CD4-positive, alpha-beta T cell treated with Interferon alpha-2 for 1 hour (primary cell): ENCODE data around the gene CYTH4.
A peak's percentile ranks its signal among the peaks of the same experiment; 100 is the strongest.

Source experiments
- DNase-seq, 2 donors: peaks; one replicate each; pipeline ENCODE4 v3.0.0-alpha.2; 2020 to 2022

The CYTH4 gene

DNA sequence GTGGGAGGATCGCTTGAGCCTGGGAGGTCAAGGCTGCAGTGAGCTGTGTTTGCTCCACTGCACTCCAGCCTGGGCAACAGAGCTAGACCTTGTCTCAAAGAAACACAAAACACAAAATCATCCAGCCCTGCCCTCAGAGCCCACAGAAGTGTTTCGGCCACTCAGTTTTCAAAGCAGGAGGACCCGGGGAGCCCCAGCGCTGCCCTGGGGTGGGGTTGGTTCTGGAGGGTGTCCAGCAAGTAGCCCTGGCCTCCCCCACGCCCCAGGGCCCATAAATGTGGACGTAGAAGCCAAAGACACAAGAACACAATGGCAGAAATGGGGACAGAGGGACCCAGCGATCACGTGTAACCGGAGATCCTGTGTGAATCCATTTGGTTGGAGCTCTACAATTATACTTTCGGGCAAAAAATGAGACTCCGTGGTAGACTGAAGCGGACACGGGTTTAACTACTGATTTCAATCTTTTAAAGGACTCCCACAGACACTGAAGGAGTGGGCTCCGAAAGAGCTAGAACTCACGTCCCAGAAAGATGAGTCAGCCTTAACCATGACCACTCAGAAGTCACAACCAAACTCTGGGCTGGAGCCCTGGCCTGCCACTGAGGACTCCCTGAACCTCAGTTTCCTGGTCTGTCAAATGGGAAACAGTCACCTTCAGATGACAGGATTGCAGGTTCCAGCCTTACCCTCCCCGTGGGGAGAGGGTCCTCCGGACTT lies 9.0 kb upstream of the CYTH4 start:
- DNase-seq, result no peak

DNA sequence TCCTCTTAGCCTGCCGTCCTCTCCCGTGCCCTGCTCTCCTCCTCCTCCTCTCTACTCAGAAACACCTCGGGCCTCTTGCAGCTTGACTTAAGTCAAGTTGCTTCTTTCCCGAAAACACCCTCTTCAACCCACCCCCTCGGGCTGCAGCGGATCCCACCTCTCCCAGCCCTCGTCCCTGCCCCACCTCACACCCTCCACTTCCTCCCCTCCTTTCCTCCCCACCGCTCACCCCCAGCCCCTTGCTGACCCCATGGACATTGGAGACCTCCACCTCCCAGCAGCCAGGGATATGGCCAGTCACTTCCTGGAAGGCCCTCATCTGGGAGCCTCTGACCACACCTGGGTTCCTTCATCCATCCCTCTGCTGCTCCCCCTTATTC lies 8.5 kb upstream of the CYTH4 start:
- DNase-seq, result no peak

DNA sequence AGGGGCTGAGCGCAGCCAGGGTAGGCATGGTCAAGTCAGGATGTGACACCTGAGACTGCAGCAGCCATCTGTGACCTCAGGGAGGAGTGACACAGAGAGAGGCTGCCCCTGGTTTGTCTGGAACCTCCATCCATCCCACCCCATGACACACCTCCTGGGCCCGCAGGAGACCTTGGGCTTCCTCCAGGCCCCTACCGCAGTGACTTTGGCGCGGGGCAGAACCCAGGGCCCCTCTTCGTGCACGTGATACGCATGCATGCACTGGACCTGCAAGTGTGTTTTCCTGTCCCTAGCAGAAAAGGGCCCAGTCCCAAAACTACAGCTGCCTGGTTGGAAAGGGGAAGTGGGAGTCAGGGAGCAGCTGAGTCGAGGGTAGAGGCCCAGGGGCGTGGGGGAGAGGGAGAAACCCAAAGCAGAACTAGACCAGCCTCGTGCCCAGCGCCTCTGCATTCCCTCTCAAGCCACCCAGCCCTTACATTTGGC lies 7.9 kb upstream of the CYTH4 start:
- DNase-seq, result peak in 1 of 2 donors; percentile 51

DNA sequence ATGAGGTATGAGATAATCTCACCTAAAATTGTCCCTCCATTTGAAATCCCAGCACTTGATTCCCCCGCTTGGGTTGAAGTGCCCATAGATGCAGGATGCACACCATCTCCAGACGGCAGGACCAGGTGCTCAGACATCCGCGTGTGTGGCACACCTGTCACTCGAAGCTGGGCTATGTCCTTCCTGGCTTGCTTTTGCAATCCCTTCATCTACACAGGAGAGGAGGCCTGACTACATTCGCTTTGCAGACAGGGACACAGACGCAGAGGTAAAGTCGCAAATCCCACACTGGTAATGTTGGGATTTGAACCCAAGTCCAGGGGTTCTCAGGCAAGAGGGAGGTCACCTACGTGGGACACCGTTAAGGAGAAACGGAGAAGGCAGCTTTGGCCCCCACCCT lies 7.2 kb upstream of the CYTH4 start:
- no peak for DNase-seq

DNA sequence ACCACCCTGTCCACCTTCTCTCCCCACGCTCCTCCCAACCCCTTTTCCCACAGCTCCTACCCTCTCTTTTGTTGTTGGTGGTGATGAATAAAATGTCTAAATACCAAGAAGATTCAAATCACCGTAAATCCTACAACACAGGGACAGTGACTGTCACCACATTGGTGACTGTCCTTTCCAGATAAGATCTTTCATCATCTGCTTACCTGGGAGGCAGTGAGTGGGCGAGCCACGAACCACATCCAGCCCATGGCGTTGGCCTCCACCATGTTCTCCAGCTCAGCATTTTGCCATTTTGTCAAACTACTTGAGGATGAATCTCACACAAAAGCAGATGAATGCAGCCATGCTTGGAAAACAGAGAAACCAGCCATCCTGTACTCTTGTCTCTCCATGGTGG lies 6.7 kb upstream of the CYTH4 start:
- DNase-seq, result no peak

DNA sequence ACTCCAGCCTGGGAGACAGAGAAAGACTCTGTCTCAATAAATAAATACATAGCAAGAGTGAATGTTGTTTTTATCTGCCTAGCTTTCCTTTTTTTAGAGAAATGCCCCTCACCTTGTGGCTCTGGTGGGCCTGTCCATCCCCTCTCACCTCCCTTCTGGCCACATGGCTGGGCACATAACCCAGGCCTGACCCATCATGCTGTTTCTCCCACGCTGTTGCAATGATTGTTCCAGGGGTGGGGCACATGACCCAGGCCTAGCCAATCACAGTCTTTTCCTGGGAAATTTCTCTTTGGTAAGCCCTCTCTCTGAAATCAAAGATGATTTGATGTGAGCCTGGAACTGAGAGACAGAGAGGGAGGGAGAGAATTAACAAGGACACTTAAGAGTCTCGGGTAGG lies 5.5 kb upstream of the CYTH4 start:
- no peak for DNase-seq

DNA sequence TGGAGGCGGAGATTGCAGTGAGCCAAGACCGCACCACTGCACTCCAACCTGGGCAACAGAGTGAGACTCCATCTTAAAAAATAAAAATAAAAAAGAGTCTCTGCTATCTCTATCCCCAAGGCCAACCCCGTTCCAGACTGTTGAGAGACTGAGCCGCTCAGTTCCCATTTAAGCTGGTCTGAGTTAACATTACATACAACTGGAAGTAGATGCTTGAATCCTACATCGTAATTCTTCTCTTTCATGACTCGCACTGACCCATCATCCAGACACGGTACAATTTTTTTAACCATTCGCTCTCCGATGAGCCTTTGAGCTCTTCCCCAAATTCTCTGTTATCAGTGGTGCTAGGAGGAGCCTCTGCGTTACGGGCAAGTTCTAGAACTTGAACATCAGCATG lies 4.9 kb upstream of the CYTH4 start:
- DNase-seq, result no peak

DNA sequence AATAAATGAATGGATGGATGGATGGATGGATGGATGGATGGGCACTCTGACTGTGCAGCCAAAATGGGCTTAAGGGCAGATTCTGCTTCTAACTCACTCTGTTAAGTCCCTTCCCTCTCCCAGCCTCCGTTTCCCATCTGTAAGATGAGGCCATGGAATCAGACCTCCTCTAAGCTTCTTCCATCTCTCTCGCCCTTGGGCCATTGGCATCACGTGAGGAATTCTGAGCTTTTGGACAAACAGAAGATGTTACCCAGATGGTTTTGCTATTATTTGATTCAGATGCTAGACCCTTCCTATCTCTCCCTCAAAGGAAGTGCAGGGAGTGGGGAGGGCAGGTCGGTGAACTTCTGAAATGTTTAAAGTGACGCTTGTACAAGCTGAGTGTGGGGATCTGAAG lies 4.0 kb upstream of the CYTH4 start:
- DNase-seq, result no peak

DNA sequence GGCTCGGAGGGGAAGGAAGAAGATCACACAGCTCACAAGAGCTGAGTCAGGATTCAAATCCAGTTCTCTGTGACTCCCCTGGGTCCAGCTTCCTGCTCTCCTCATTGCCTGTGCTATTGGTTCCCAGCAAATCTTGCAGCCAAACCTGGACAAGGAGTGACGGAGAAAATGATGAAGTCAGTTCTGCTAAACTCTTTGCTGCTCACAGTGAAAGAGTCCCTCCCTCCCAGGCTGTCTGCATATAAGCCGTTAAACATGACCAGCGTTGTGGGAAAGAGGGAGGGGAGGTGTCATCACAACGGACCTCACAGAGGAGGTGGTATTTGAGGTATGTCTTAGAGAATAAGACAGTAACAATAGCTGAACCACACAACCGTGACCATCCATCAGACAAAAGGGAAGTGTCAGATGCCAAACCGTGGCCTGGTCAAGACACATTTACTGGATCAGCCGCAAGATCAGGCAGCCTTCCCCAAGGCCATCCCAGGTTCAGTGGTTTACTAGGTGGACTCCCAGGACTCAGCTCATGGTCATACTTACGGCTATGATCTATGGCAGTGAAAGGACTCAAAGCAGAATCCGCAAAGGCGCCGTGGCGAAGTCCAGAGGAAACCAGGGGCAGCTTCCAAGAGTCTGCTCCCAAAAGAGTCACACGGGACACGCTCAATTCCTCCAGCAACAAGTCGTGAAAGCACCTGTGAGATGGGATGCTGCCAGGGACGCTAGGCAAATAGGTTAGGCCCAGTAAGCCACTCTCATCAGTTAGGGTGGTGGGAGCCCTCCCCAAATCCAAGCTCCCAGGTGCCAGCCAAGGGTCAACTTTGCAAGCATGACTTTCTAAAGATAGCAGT lies 2.8 kb upstream of the CYTH4 start:
- DNase-seq, result peak; percentile 31 to 40

DNA sequence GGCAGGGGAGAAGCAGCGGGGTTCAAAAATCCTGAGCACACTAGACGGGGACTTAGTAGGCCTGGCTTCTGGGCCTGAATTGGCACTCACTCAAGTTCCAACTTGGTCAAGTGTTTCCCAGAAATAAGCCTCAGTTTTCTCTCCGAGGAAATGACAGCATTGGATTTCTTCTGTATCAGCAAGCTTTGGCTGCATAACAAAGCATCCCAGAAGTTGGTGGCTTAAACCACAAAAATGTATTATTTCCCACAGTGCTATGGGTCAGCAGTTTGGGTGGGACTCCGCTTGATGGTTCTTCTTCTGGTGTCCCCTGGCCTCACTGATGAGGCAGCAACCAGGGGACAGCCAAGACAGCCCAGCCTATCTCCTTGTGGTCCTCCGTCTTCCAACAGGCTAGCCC lies 1.6 kb upstream of the CYTH4 start:
- no peak for DNase-seq

DNA sequence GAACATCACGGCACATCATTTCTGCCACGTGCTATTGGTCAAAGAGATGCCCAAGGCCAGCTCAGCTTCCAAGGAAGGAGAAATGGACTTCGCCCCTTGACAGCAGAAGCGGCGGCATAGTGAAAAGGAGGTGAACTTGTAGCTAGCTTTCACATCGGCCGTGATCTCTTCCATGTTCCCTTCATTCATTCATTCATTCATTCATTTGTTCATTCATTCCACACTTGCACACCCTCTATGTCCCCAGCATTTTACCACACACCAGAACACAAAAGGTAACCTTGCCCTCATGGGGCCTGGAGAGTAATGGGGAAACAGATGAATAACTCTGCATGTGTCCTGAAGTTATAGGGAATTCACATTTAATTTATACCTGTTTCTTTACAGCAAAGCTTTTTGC lies 1.1 kb upstream of the CYTH4 start:
- DNase-seq, result no peak

DNA sequence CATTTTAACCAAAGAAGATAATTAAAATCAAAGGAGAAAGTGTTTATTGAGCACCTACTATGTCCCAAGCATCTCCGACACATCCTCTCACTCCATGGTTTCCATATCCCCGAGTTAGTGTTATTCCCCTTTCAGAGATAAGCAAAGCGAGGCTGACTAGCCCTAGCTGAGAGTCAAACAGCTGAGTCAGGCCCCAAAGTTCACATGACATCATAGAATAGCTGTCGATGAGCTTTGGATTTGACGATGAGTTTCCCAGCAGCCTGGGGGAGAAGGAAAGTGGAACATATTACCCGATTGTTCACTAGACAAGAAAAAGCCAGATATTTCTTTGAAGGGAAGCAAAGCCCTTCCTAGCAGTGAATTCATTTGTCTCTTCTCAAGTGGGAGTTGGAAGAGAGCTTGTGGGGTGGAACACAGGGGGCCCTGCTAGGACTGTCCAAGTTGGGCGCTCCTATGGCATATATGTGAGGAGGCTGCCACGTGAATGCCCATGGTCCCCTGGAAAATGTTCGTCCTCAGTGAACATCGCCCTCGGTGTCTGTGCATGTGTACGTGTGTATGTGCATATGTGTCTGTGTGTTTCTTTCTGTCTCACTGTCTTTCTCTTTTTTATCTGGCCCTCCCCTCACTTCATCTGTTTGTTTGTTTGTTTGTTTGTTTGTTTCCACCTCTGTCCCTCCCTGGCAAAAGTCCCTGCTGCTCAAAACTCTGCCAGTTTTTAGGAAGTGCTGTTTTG lies 493 bp upstream of the CYTH4 start:
- no peak for DNase-seq

DNA sequence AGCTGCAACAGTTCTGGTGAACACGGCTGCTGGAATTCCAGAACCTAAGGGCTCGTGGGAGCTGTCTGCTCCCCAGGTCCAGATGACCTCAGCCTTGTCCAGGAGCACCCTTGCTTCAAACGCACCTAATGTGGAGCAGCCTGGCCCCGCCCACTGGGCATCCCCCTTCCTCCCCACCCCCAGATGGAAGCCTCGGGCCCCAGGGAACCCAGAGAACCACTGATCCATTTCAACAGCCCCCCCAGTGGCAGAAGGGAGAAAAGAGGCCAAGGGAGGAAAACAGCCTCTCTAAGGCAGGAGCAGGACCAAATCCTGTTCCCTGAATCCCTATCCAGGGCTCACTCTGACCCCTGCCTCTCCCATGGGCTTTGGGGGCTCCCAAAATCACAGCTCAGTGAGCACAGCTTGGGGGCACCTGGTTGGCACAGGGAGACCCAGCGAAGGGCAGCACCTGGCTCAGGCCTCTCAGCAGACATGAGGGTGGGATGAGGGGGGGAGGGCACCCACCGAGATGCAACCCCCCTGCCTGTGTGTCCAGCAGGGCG lies 1.2 kb downstream of the CYTH4 start:
- peak; percentile 33 to 64 for DNase-seq

DNA sequence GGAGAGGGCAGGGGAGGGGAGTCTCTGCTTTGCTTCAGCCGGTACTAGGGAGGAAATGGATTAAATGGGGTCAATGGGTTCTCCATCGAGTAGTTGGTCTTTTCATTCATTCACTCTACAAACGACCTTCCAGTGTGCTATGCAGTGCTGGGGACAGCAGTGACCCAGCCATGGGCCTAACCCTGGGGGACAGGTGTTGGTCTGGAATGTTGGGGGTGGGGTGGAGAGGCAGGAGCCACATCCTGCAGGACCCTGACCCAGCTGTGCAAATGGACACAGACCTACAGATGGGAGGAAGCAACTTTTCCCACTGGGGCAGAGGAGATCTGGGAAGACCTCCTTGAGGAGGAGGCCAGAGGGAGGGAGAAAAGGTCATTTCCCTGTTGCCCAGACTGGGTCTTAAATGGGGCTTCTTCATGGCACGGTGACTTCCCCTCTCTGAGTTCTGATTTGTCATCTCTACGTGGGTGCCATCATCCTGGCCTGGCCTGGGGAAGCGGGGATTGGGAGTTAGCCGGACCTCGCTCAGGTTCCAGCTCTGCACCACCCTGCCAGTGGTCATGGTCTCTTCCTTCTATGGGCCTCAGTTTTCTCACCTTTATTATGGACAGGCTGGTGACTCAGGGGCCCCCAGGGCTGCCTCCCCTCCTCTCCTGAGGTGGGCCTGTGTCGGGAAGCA lies 2.0 kb downstream of the CYTH4 start:
- peak in 1 of 2 donors; percentile 27 for DNase-seq

DNA sequence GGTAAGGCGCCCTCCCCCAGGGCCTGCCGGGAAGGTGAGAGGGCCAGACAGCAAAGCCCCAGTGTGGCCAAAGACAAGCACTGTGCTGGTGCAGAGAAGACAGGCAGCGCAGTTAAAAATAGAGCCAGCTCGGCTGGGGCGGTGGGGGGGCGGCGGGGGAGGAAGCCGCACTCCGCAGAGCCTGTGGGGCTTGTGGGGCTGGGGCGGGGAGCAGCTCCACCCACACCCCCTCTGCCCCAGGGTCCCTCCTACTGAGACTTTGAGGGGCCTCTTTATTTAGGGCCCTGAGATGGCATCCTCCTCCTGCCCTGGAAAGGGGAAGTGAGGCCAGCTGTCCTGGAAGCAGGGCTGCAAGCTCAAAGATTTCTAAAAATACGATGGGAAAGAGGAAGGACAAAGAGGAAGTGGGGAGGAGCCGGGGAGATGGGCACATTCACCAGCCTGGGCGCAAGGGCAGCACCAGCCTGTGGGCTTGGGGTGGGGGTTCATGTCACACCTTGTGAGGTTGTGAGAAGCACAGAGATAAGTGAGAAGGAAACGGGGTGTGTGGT lies 2.6 kb downstream of the CYTH4 start:
- peak; percentile 70 to 81 for DNase-seq

DNA sequence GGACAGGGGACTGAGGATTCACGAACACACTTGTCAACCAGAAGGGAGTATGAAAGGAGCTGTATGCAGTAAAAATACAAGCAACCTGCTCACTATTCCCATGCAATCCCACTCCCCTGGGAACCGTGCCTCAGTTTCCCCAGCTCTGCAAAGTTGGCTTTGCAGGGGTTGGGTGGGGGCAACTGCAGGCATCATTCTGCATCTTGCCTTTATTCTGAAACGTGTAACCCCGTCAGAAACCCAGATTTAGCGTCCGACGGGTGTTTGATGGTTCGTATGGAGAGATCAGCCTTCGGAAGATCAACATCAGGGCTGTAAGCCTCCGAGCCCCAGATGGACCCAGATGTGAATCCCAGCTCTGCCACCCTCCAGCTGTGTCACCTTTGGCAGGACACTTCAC lies 3.6 kb downstream of the CYTH4 start:
- DNase-seq, result no peak

DNA sequence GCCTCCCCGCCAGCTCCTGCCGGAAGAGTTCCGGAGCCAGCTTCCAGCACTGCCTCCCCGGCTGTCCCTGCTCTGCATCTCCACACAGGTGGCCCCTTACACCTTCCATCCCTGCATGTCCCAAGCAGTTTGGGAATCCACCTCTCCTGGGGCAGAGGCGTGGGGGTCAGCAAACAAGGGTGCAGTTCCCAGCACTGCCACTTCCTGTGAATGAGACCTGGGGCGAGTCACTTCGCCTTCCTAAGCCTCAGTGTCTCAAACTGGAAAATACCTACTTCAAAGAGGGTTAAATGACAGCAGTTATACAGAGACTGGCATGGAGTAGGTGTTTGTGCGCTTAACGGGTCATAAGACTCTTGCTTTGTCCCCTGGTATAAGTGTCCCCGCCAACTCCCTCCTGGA lies 5.2 kb downstream of the CYTH4 start:
- DNase-seq, result no peak

DNA sequence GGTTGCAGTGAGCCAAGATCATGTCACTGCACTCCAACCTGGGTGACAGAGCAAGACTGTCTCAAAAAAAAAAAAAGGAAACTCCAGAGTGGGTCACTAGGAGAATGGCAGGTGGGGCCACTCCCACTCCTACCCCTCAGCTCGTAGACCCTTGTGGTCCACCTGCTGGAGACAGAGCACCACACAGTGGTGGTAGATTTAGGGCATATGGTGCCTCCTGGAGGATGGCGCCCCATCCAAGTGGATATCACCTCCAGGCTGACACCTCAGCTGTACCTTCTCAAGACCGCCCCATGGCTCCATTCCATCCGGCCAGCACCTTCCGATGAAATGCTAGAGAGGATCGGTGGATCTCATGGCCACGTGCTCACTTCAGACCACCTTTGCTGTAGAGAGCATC lies 6.2 kb downstream of the CYTH4 start:
- no peak for DNase-seq

DNA sequence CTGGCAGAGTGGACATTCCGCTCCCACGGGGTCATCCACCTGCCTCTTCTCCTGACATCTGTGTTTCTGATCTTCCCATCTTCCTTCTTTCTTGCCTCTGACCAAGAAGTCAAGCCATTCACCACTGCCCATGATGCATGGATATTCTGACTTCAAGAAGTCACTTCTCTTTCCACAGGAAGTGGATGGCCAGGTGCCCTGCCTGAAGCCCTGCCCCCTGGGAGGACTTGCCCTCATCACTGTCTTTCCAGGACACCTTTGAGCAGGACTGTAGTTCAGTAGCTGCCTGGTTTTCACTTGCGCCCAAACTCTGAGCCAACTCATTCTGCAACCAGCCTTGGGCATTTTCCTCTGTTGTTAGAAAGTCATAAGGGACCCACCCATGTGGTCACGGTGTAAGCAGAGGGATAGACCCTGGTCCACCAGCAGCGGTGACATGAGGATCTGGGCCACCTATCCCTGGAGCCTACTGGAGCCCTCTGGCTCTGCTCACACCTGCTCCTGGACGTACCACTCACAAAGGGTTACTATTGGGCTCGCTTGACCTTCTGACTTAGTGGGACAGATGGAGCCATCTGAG lies 6.9 kb downstream of the CYTH4 start:
- no peak for DNase-seq

DNA sequence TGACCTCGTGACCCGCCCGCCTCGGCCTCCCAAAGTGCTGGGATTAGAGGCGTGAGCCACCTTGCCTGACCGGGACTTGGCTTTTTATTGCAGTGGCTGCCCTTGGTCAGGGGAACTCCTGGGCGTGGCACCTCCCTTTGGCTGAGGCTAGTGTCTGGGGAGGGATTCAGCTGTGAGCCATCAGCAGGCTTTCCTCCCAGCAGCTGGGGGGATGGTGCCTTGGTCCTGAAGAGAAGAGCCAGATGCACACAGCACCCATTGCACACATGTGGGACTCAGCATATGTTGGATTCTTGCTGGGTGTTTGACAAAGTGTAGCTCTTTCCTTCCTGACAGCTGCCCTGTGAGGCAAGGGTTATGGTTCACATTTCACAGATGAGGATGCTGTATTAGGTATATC lies 8.4 kb downstream of the CYTH4 start:
- no peak for DNase-seq

DNA sequence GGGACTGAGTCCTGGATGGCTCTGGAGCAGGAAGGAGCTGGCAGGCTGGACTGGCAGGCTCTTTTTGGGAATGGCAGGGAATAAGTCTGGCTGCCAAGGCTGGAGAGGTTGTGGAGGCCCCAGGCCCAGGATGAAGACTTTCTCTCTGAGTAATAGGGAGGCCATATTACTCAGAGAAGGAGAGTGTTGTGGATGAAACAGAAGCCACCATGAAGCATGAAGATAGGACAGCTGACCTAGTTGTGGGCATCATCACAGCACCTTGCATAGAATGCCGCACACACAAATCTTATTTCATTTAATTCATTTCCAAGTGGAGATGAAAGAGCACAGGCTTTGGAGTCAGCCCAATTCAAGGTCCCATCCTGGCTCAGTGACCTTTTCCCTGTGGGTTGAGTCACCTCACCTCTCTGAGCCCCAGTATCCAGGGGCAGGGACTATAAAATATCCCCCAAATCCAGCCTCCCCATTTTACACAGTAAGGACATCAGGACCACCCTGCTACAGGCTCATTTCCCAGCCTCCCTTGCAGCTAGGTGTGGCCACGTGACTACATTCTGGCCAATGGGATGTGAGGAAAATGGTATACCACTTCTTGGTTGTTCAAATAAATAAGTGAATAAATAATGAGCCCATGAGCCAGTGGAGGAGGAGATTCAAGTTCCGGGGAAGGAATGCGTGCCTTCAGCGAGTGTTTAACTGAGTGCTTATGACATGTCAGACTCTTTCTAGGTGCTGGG lies 9.4 kb downstream of the CYTH4 start:
- no peak for DNase-seq
